Hepatocyte (in vitro differentiated cells): ENCODE results near the gene SLC25A44.

Source experiments
- EZH2 ChIP-seq: fragments of 200-600 bp; sonication (generic); IDR thresholded peaks from 2 replicates; pipeline ENCODE4 v1.6.1; 2016; ENCODE audit warnings: antibody characterized with exemption, mild to moderate bottlenecking, borderline replicate concordance
- EZH2phosphoT487 ChIP-seq: fragments of 200-600 bp; sonication (generic); IDR thresholded peaks from one replicate; pipeline ENCODE4 v1.6.1; 2018; ENCODE audit warnings: antibody characterized with exemption, mild to moderate bottlenecking, low read depth, moderate library complexity; ENCODE audit not compliant: unreplicated experiment, severe bottlenecking
- TF ChIP-seq, protein P1 (sequence below): fragments of 200-600 bp; sonication (generic); IDR thresholded peaks from 2 replicates; pipeline ENCODE4 v1.5.1; 2016; ENCODE audit warnings: antibody characterized with exemption, mild to moderate bottlenecking; ENCODE audit not compliant: poor library complexity

- TF ChIP-seq, protein P1, sequence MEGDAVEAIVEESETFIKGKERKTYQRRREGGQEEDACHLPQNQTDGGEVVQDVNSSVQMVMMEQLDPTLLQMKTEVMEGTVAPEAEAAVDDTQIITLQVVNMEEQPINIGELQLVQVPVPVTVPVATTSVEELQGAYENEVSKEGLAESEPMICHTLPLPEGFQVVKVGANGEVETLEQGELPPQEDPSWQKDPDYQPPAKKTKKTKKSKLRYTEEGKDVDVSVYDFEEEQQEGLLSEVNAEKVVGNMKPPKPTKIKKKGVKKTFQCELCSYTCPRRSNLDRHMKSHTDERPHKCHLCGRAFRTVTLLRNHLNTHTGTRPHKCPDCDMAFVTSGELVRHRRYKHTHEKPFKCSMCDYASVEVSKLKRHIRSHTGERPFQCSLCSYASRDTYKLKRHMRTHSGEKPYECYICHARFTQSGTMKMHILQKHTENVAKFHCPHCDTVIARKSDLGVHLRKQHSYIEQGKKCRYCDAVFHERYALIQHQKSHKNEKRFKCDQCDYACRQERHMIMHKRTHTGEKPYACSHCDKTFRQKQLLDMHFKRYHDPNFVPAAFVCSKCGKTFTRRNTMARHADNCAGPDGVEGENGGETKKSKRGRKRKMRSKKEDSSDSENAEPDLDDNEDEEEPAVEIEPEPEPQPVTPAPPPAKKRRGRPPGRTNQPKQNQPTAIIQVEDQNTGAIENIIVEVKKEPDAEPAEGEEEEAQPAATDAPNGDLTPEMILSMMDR = no peak
- TF ChIP-seq EZH2 (no peak), EZH2phosphoT487 (no peak)
Observed at GRCh38 chr1:156257711-156258110, 63.8 kb downstream of the SLC25A44 start.
